Sigmoid colon (tissue), 7 donors: ENCODE results near the gene PRKCG. TPM values are rescaled to one million over a fixed set of nuclear protein-coding genes. Genes with fewer than 3 reads are reported as not detected.
A peak's percentile ranks its signal among the peaks of the same experiment; 100 is the strongest.

Source experiments
- DNase-seq: peaks from one replicate; pipeline ENCODE4 v3.0.0-alpha.2; 2019
- H3K27ac ChIP-seq, 4 donors: fragments of 200-600 bp; sonication (generic); one replicate each; pipeline ENCODE4 v1.5.1; 2016 to 2019; ENCODE audit warnings: mild to moderate bottlenecking in 1 of 4
- H3K27me3 ChIP-seq, 3 donors: fragments of 200-600 bp; sonication (generic); one replicate each; pipeline ENCODE4 v1.5.1; 2019; ENCODE audit warnings: mild to moderate bottlenecking in 1 of 3
- H3K36me3 ChIP-seq, 4 donors: fragments of 200-600 bp; sonication (generic); one replicate each; pipeline ENCODE4 v1.5.1; 2016 to 2019
- H3K4me1 ChIP-seq, 4 donors: fragments of 200-600 bp; sonication (generic); one replicate each; pipeline ENCODE4 v1.5.1; 2017 to 2019
- H3K4me3 ChIP-seq, 4 donors: fragments of 200-600 bp; sonication (generic); one replicate each; pipeline ENCODE4 v1.5.1; 2017 to 2019; ENCODE audit warnings: mild to moderate bottlenecking in 2 of 4, moderate library complexity in 1 of 4
- H3K9me3 ChIP-seq, 4 donors: fragments of 200-600 bp in 3 of 4; sonication (generic) in 3 of 4; one replicate each; pipeline versions ENCODE4 v1.5.1 to v1.6.1; 2013 to 2019
- EP300 ChIP-seq, 4 donors: sonication (generic); formaldehyde crosslinking; IDR thresholded peaks; one replicate each; pipeline ENCODE4 v1.6.1; 2017; ENCODE audit warnings: antibody characterized with exemption in 4 of 4
- POLR2A ChIP-seq, 2 donors: fragments of 450-650 bp; IDR thresholded peaks; one replicate each; pipeline ENCODE4 v1.6.1; 2016; ENCODE audit warnings: antibody characterized with exemption in 2 of 2, mild to moderate bottlenecking in 2 of 2, moderate library complexity in 2 of 2
- POLR2AphosphoS5 ChIP-seq, 4 donors: sonication (generic); formaldehyde crosslinking; IDR thresholded peaks; one replicate each; pipeline ENCODE4 v1.6.1; 2017; ENCODE audit warnings: antibody characterized with exemption in 4 of 4
- WGBS, 2 donors: extraction: QIAGEN DNeasy Blood & Tissue Kit; methylation state at CpG; one replicate each; pipeline ENCODE4 v1.1.7; 2013; 5-methylcytosine and 5-hydroxymethylcytosine counted together
- intact Hi-C: fragments of 100-400 bp; cut with DNase I; formaldehyde crosslinking; loops from one replicate; pipeline ENCODE4 v1.15.1; 2023
- polyA plus RNA-seq, 3 donors: library from polyadenylated mRNA; stranded (reverse); fragments of 200-250 nt; gene quantifications; one replicate each; pipeline ENCODE4 v1.2.3, GENCODE V29; 2013
- total RNA-seq, 4 donors: library from RNA; depleted of rRNA; stranded (reverse); fragments of >200 nt; gene quantifications; one replicate each; pipeline ENCODE4 v1.1.0, GENCODE V29; 2016
- TF ChIP-seq, protein P1 (sequence below), 4 experiments: fragments of 450-650 bp in 3 of 4; fragments of 200-600 bp in 1 of 4; IDR thresholded peaks; one replicate each; pipeline ENCODE4 v1.5.1; 2016 to 2019; ENCODE audit warnings: antibody characterized with exemption in 4 of 4, mild to moderate bottlenecking in 3 of 4, moderate library complexity in 2 of 4
- donor health status: healthy with polysubstance abuse.
- donor health status: Bipolar disorder and iron deficiency.
- donor health status: healthy.

PRKCG gene
- total and polyA plus RNA-seq, 7 donors = under 0.01 to 0.34 TPM; not detected in 5

- H3K9me3 ChIP-seq = no peaks in the 10 kb centered on the region
- H3K4me1 ChIP-seq = peaks cover 0 to 3% (median 0%) of the 10 kb centered on the region in 4 donors
- H3K36me3 ChIP-seq = no peaks in the 10 kb centered on the region
- TF ChIP-seq, protein P1, sequence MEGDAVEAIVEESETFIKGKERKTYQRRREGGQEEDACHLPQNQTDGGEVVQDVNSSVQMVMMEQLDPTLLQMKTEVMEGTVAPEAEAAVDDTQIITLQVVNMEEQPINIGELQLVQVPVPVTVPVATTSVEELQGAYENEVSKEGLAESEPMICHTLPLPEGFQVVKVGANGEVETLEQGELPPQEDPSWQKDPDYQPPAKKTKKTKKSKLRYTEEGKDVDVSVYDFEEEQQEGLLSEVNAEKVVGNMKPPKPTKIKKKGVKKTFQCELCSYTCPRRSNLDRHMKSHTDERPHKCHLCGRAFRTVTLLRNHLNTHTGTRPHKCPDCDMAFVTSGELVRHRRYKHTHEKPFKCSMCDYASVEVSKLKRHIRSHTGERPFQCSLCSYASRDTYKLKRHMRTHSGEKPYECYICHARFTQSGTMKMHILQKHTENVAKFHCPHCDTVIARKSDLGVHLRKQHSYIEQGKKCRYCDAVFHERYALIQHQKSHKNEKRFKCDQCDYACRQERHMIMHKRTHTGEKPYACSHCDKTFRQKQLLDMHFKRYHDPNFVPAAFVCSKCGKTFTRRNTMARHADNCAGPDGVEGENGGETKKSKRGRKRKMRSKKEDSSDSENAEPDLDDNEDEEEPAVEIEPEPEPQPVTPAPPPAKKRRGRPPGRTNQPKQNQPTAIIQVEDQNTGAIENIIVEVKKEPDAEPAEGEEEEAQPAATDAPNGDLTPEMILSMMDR (IDR thresholded peaks at IDR 0.05) = no peak
- TF ChIP-seq POLR2A (IDR thresholded peaks at IDR 0.05) = no peak
- no peak for TF ChIP-seq EP300 (IDR thresholded peaks at IDR 0.05)
- no peak for TF ChIP-seq POLR2AphosphoS5 (IDR thresholded peaks at IDR 0.05)
- DNase-seq = no peak
- H3K4me3 ChIP-seq = no peak overlapping the region
- intact Hi-C loops = no loop called here
- peaks cover 0 to 33% (median 0%) of the 10 kb centered on the region in 3 donors for H3K27me3 ChIP-seq
- H3K27ac ChIP-seq = no peak overlapping the region
- WGBS, 2 donors = 60 to 70% methylated on average over 8 of the region's 8 CpGs
These were observed 34.4 kb upstream of the PRKCG start for GRCh38 chr19:53847555-53847954.

DNA sequence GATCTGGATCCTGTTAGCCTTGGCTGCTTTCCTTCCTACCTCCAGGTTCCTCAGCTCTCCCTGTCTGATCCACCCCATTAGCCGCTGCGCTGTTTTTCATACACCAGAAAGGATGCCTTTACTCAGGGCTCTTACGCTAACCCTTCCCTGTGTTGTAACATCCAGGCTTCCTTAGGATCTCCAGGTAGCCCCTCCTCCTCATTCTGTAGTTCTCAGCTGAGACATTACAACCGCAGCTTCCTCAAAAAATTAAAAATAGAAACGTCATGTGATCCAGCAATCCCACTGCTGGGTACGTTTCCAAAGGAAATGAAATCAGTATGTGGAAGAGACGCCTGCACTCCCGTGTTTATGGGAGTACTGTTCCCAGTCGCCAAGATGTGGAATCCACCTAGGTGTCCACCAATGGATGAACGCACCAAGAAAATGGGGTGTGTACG is 32.7 kb upstream of the PRKCG start:
- no peak for DNase-seq
- 49 to 65% methylated on average over 11 of the region's 11 CpGs for WGBS, 2 donors
- H3K36me3 ChIP-seq = no peaks in the 10 kb centered on the region
- peaks cover 0 to 33% (median 0%) of the 10 kb centered on the region in 3 donors for H3K27me3 ChIP-seq
- H3K4me1 ChIP-seq = peaks cover 0 to 3% (median 0%) of the 10 kb centered on the region in 4 donors
- H3K9me3 ChIP-seq = no peaks in the 10 kb centered on the region
- intact Hi-C loops = no loop called here
- no peak for TF ChIP-seq EP300 (IDR thresholded peaks at IDR 0.05)
- TF ChIP-seq POLR2AphosphoS5 (IDR thresholded peaks at IDR 0.05) = peak in 1 of 4 donors; percentile 43
- TF ChIP-seq, protein P1 (IDR thresholded peaks at IDR 0.05) = no peak
- no peak for TF ChIP-seq POLR2A (IDR thresholded peaks at IDR 0.05)
- H3K4me3 ChIP-seq = no peak overlapping the region
- H3K27ac ChIP-seq = peak overlapping the region in 1 of 4 donors; percentile 39

DNA sequence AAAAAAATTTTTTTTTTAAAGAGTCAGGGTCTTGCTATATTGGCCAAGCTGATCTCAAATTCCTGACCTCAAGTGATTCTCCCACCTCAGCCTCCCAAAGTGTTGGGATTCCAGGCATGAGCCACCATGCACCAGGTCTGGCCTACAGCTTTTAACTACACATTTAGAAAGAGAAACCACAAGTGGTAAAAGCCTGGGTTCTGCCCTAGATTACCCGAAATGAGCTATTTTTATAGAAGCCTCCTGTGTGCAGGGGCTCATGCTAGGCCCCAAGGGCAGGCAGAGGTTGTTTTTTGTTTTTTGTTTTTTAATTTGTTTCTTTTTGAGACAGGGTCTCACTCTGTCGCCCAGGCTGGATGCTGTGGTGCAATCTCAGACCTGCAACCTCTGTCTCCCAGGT is 28.3 kb upstream of the PRKCG start:
- H3K27me3 ChIP-seq = peaks cover 0 to 31% (median 0%) of the 10 kb centered on the region in 3 donors
- intact Hi-C loops = loop anchor here (10.0 kb wide), 1 partner anchor 51 kb away; the partner anchor contains the start of gene CACNG7
- TF ChIP-seq, protein P1 (IDR thresholded peaks at IDR 0.05) = no peak
- no peaks in the 10 kb centered on the region for H3K36me3 ChIP-seq
- WGBS, 2 donors = 64 to 75% methylated on average over 2 of the region's 2 CpGs
- H3K9me3 ChIP-seq = no peaks in the 10 kb centered on the region
- no peak overlapping the region for H3K4me3 ChIP-seq
- H3K4me1 ChIP-seq = peaks cover 0 to 3% (median 0%) of the 10 kb centered on the region in 4 donors
- DNase-seq = no peak
- no peak overlapping the region for H3K27ac ChIP-seq

DNA sequence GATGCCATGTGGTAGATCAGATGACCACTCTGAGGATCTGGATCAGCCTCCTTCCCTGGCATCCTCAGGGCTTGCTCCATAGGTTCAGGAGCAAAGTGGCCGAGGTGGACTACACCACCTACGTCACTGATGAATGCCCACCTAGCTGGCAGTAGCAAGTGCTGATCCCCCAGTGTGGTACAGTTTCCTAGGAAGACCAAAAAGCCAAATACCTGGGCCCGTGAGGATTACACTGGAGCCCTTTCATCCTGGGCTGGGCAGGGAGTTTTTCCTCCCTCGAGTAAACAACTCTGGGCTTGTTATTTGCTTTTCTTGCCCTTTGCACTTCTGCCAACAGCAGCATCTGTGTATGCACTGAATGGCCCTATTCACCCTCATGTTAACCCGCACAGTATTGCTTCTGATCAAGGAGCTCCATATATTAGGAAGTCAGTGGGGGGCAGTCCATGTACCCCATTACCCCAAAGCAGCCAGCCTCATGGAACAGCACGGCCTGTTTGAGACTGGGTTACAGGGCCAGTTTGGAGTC is 17.6 kb upstream of the PRKCG start:
- no peak for DNase-seq
- TF ChIP-seq, protein P1 (IDR thresholded peaks at IDR 0.05) = no peak
- TF ChIP-seq POLR2AphosphoS5 (IDR thresholded peaks at IDR 0.05) (no peak), POLR2A (IDR thresholded peaks at IDR 0.05) (no peak), EP300 (IDR thresholded peaks at IDR 0.05) (no peak)
- Histone ChIP-seq H3K4me1 (peaks cover 0 to 22% (median 18%) of the 10 kb centered on the region in 4 donors), H3K27me3 (no peaks in the 10 kb centered on the region), H3K9me3 (no peaks in the 10 kb centered on the region), H3K36me3 (no peaks in the 10 kb centered on the region), H3K27ac (no peak overlapping the region), H3K4me3 (no peak overlapping the region)
- intact Hi-C loops = loop anchor here (10.0 kb wide), 1 partner anchor 670 kb away; the partner anchor contains the start of gene ZNF665
- 20 to 72% methylated on average over 6 of the region's 6 CpGs for WGBS, 2 donors
